Astrocyte (in vitro differentiated cells and primary cell): ENCODE measurements around the gene UBE2E3.

Experiments
- CTCF ChIP-seq: IDR thresholded peaks from 2 replicates; pipeline ENCODE4 v1.5.1; 2011; ENCODE audit warnings: low read depth, mild to moderate bottlenecking, inconsistent platforms, low read length, moderate library complexity; ENCODE audit not compliant: insufficient read depth
- EZH2 ChIP-seq: IDR thresholded peaks from 2 replicates; pipeline ENCODE4 v1.6.1; 2012; ENCODE audit warnings: mild to moderate bottlenecking, low read length, inconsistent platforms; ENCODE audit not compliant: insufficient read depth

- TF ChIP-seq EZH2 (no peak), CTCF (no peak)
Measured at GRCh38 chr2:180970016-180970415, 10.4 kb upstream of the UBE2E3 start.
